Kidney (tissue), 14 donors: ENCODE measurements around the gene ARID5B. TPM values are rescaled to one million over a fixed set of nuclear protein-coding genes. Genes with fewer than 3 reads are reported as not detected.

ENCODE experiments used
- DNase-seq, 5 donors: peaks; one replicate each; pipeline ENCODE4 v3.0.0-alpha.2; 2013 to 2020
- FAIRE-seq: peaks from 2 replicates; lab custom pipeline; 2012; peaks lifted over from hg19 to GRCh38; lab: Jason Lieb, UNC
- H3K27ac ChIP-seq, 2 donors: one replicate each; pipeline ENCODE4 v1.7.0; 2013; ENCODE audit warnings: low read depth in 2 of 2, low read length in 2 of 2, inconsistent platforms in 1 of 2
- H3K27me3 ChIP-seq: one replicate; pipeline ENCODE4 v1.7.1; 2013; ENCODE audit warnings: low read length, inconsistent platforms; ENCODE audit not compliant: control insufficient read depth, insufficient read depth
- H3K36me3 ChIP-seq, 3 donors: one replicate each; pipeline versions ENCODE4 v1.7.0 to v1.7.1; 2013; ENCODE audit warnings: low read length in 3 of 3, control low read depth in 1 of 3, inconsistent platforms in 1 of 3; ENCODE audit not compliant: insufficient read depth in 3 of 3, control insufficient read depth in 2 of 3
- H3K4me1 ChIP-seq, 3 donors: one replicate each; pipeline versions ENCODE4 v1.7.0 to v1.7.1; 2013; ENCODE audit warnings: low read length in 3 of 3, inconsistent platforms in 1 of 3, low read depth in 1 of 3; ENCODE audit not compliant: control insufficient read depth in 2 of 3, insufficient read depth in 2 of 3
- H3K4me3 ChIP-seq, 3 donors: one replicate each; pipeline versions ENCODE4 v1.7.0 to v1.8.1; 2013; ENCODE audit warnings: low read length in 3 of 3, control low read depth in 1 of 3, inconsistent platforms in 1 of 3
- H3K9ac ChIP-seq, 3 donors: one replicate each; pipeline versions ENCODE4 v1.7.0 to v1.7.1; 2013; ENCODE audit warnings: low read length in 3 of 3, control low read depth in 1 of 3, inconsistent platforms in 1 of 3
- H3K9me3 ChIP-seq, 3 donors: one replicate each; pipeline versions ENCODE4 v1.7.0 to v1.7.1; 2013; ENCODE audit warnings: low read length in 3 of 3, control low read depth in 1 of 3, inconsistent platforms in 1 of 3; ENCODE audit not compliant: control insufficient read depth in 2 of 3, insufficient read depth in 1 of 3
- CTCF ChIP-seq: IDR thresholded peaks from 3 replicates; pipeline ENCODE4 v1.5.1; 2012; ENCODE audit warnings: mild to moderate bottlenecking, moderate library complexity, borderline replicate concordance; ENCODE audit not compliant: insufficient read depth; ENCODE audit errors: extremely low read depth
- intact Hi-C: fragments of 100-400 bp; cut with DNase I; formaldehyde crosslinking; loops from one replicate; pipeline ENCODE4 v1.11.1; 2022
- polyA plus RNA-seq: library from polyadenylated mRNA; stranded (reverse); fragments of 350-450 nt; fragmentation: Illumina TruSeq; extraction: RNeasy Lipid Tissue Mini Kit (QIAGEN cat#74804); gene quantifications from one replicate; pipeline ENCODE4 v1.2.3, GENCODE V29; 2014; ENCODE audit warnings: low read depth, low replicate concordance; ENCODE audit not compliant: insufficient read depth
- total RNA-seq: library from RNA; stranded (reverse); fragmentation: NEBNext Ultra II Directional; extraction: Animal tissue kit (Norgen Biotek cat#: 25700); gene quantifications from one replicate; pipeline ENCODE4 v1.2.1, GENCODE V29; 2021
- donor health status: control.
- donor health status: control.
- donor health status: control.
- donor health status: control.
- donor health status: control.
- donor health status: DM: yes; HTN: yes; CAD: no.
- donor health status: Normal renal cell carcinoma (clear cell type).

ARID5B gene
- total and polyA plus RNA-seq, 2 donors from 2014 or later = 8.6 to 77.9 TPM

DNA sequence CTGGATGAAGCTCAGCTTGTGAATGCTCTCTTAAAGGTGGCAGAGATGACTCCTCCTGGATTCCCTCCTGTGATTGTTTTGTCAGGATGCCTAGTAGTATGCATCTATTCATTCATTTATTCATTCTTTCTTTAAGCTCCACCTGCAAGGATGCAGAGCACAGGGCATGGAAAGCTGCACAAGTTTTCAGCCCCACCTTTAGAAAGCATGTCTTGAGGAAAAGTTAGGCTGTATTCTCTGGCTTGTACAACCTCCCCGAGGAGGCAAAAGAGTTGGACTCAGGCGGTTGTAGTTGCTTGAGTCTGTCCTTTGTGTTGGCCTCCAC, 22.4 kb downstream of the ARID5B start:
- no peaks in the 10 kb centered on the region for H3K9me3 ChIP-seq
- no peak overlapping the region for H3K4me3 ChIP-seq
- TF ChIP-seq CTCF = no peak
- no peak overlapping the region for H3K9ac ChIP-seq
- no peaks in the 10 kb centered on the region for H3K4me1 ChIP-seq
- intact Hi-C loops = no loop called here
- DNase-seq = no peak
- H3K27me3 ChIP-seq = no peaks in the 10 kb centered on the region
- H3K27ac ChIP-seq = no peak overlapping the region
- FAIRE-seq = no peak
- no peaks in the 10 kb centered on the region for H3K36me3 ChIP-seq

DNA sequence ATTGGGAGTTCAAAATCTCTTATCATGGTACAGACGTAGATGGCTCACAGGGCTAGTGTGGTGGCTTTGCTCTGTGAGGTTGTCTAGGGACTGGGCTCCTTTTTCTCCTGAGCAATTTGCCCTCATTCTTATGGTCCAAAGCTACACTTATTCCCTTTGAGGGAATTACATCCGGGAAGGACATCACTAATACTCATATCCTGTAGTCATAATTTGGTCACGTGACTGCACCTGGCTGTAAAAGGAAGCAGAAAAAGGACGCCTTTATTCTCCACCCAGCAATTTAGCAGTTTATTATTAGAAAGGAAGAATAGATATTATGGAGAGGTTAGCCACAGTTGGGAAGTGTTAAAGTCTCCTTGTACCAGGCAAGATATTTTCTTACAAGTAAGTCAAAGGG, 28.1 kb downstream of the ARID5B start:
- FAIRE-seq (no peak), DNase-seq (no peak)
- Histone ChIP-seq H3K4me3 (no peak overlapping the region), H3K27ac (no peak overlapping the region), H3K36me3 (peaks cover 0 to 4% (median 0%) of the 10 kb centered on the region in 3 donors), H3K4me1 (peaks cover 0 to 5% (median 3%) of the 10 kb centered on the region in 3 donors), H3K27me3 (no peaks in the 10 kb centered on the region), H3K9ac (no peak overlapping the region), H3K9me3 (no peaks in the 10 kb centered on the region)
- intact Hi-C loops = no loop called here
- TF ChIP-seq CTCF = no peak

DNA sequence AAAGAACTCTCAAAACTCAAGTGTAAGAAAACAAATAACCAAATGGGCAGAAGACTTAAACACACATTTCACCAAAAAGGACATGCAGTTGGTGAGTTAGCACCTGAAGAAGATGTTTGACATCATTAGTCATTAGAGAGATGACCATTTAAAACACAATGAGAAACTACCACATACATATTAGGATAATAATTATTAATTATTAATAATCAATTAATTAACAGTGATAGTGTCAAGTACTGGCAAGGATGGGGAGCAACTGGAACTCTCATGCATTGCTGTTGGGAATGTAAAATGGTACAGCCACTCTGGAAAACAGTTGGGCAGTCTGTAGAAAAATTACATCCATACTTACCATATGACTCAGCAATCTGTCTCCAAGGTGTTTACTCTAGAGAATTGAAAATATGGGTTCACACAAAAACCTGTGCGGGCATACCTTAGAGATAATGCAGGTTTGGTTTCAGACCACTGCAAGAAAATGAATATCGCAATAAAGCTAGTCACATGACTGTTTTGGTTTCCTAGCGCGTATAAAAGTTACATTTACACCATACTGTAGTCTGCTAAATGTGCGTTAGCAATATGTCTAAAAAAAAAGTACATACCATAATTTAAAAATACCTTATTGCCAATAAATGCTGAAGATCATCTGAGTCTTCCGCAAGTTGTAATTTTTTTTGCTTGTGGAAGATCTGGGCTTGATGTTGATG, 30.3 kb downstream of the ARID5B start:
- Histone ChIP-seq H3K36me3 (peaks cover 0 to 4% (median 0%) of the 10 kb centered on the region in 3 donors), H3K27ac (no peak overlapping the region), H3K27me3 (no peaks in the 10 kb centered on the region), H3K4me1 (peaks cover 0 to 5% (median 3%) of the 10 kb centered on the region in 3 donors), H3K9ac (no peak overlapping the region), H3K9me3 (no peaks in the 10 kb centered on the region), H3K4me3 (no peak overlapping the region)
- no peak for DNase-seq
- TF ChIP-seq CTCF = no peak
- intact Hi-C loops = no loop called here
- FAIRE-seq = no peak
